Left lung (tissue), 10 donors: ENCODE results near the gene CYP3A7. TPM values are rescaled to one million over a fixed set of nuclear protein-coding genes. Genes with fewer than 3 reads are reported as not detected.
"Not testable (repeated sequence)": the region's sequence is repeated elsewhere in the genome, so short reads cannot be mapped to it uniquely, and the experiment has no call there.

ENCODE experiments used
- ATAC-seq: fragments of 200-7000 bp; cut with Tn5 transposase; one replicate; pipeline ENCODE4 v1.9.1; 2020; ENCODE audit warnings: moderate library complexity
- DNase-seq, 4 donors: peaks; one replicate each; pipeline ENCODE4 v3.0.0-alpha.2; 2013 to 2020
- H3K27ac ChIP-seq, 2 donors: fragments of 200-600 bp; sonication (generic) in 1 of 2; one replicate each; pipeline versions ENCODE4 v1.5.0 to v1.8.0; 2020 to 2021
- H3K27me3 ChIP-seq, 2 donors: fragments of 200-600 bp; sonication (generic) in 1 of 2; one replicate each; pipeline versions ENCODE4 v1.5.0 to v1.8.0; 2020 to 2021
- H3K36me3 ChIP-seq, 2 donors: fragments of 200-600 bp; sonication (generic) in 1 of 2; one replicate each; pipeline versions ENCODE4 v1.5.0 to v1.8.0; 2020 to 2021
- H3K4me1 ChIP-seq, 2 donors: fragments of 200-600 bp; one replicate each; pipeline ENCODE4 v1.8.0; 2021
- H3K4me3 ChIP-seq, 2 donors: fragments of 200-600 bp; sonication (generic) in 1 of 2; one replicate each; pipeline versions ENCODE4 v1.5.0 to v1.8.0; 2020 to 2021; ENCODE audit warnings: mild to moderate bottlenecking in 1 of 2
- H3K9me3 ChIP-seq, 2 donors: fragments of 200-600 bp; sonication (generic) in 1 of 2; one replicate each; pipeline versions ENCODE4 v1.5.0 to v1.8.0; 2020 to 2021
- CTCF ChIP-seq, 2 donors: fragments of 200-600 bp; sonication (generic) in 1 of 2; IDR thresholded peaks; one replicate each; pipeline versions ENCODE4 v1.5.0 to v1.8.0; 2021; ENCODE audit warnings: antibody characterized with exemption in 2 of 2
- intact Hi-C, 2 donors: fragments of 100-400 bp; cut with DNase I; formaldehyde crosslinking; loops; one replicate each; pipeline versions ENCODE4 v1.11.2 to v1.14.2; 2022
- polyA plus RNA-seq, 6 donors: library from polyadenylated mRNA; unstranded; fragments of 120-200 nt; gene quantifications; one replicate each; pipeline ENCODE4 v1.2.1, GENCODE V29; 2013; ENCODE audit not compliant: insufficient read length in 6 of 6
- total RNA-seq, 2 donors: library from RNA; stranded (reverse); fragmentation: NEBNext Ultra II Directional; extraction: Animal tissue kit (Norgen Biotek cat#: 25700); gene quantifications; one replicate each; pipeline ENCODE4 v1.2.1, GENCODE V29; 2021
- donor health status: DM: no; HTN: yes; CAD: no.
- donor health status: DM: no; HTN: no; CAD: no.

The CYP3A7 gene
- total and polyA plus RNA-seq, 8 donors, result 0.37 to 2.9 (median 0.87) TPM

- Histone ChIP-seq H3K9me3 (no peaks in the 10 kb centered on the region), H3K36me3 (no peaks in the 10 kb centered on the region), H3K27me3 (no peaks in the 10 kb centered on the region), H3K4me3 (no peak overlapping the region), H3K4me1 (no peaks in the 10 kb centered on the region), H3K27ac (no peak overlapping the region)
- DNase-seq (no peak), ATAC-seq (no peak)
- intact Hi-C loops, result no loop called here
- TF ChIP-seq CTCF (IDR thresholded peaks at IDR 0.05), result no peak
Observed at GRCh38 chr7:99778880-99779279, 43.9 kb upstream of the CYP3A7 start.

- H3K9me3 ChIP-seq, intact Hi-C loops, H3K4me3 ChIP-seq, H3K27me3 ChIP-seq, ATAC-seq, H3K36me3 ChIP-seq, DNase-seq, H3K4me1 ChIP-seq, H3K27ac ChIP-seq: not testable (repeated sequence)
Observed at GRCh38 chr7:99773395-99773794, 38.4 kb upstream of the CYP3A7 start.

- no peak for ATAC-seq
- no peak overlapping the region for H3K27ac ChIP-seq
- no peaks in the 10 kb centered on the region for H3K27me3 ChIP-seq
- no peak overlapping the region for H3K4me3 ChIP-seq
- no peaks in the 10 kb centered on the region for H3K4me1 ChIP-seq
- no peak for DNase-seq
- H3K9me3 ChIP-seq, result no peaks in the 10 kb centered on the region
- no peaks in the 10 kb centered on the region for H3K36me3 ChIP-seq
- intact Hi-C loops, result no loop called here
- TF ChIP-seq CTCF (IDR thresholded peaks at IDR 0.05), result no peak
Observed at GRCh38 chr7:99772565-99772964, 37.6 kb upstream of the CYP3A7 start.

- ATAC-seq, H3K4me1 ChIP-seq, H3K27ac ChIP-seq, H3K4me3 ChIP-seq, DNase-seq, H3K9me3 ChIP-seq, intact Hi-C loops, H3K36me3 ChIP-seq, H3K27me3 ChIP-seq: not testable (repeated sequence)
Observed at GRCh38 chr7:99769494-99769893, 34.5 kb upstream of the CYP3A7 start.

GRCh38 chr7:99768471-99768870 is 33.5 kb upstream of the CYP3A7 start:
- no peaks in the 10 kb centered on the region for H3K4me1 ChIP-seq
- H3K27ac ChIP-seq, result no peak overlapping the region
- DNase-seq (no peak), ATAC-seq (no peak)
- H3K4me3 ChIP-seq, result no peak overlapping the region
- H3K9me3 ChIP-seq, result no peaks in the 10 kb centered on the region
- H3K36me3 ChIP-seq, result no peaks in the 10 kb centered on the region
- TF ChIP-seq CTCF (IDR thresholded peaks at IDR 0.05), result no peak
- H3K27me3 ChIP-seq, result no peaks in the 10 kb centered on the region
- intact Hi-C loops, result no loop called here

GRCh38 chr7:99767662-99768061 is 32.7 kb upstream of the CYP3A7 start:
- DNase-seq (no peak), ATAC-seq (no peak)
- Histone ChIP-seq H3K9me3 (no peaks in the 10 kb centered on the region), H3K4me1 (no peaks in the 10 kb centered on the region), H3K27ac (no peak overlapping the region), H3K36me3 (no peaks in the 10 kb centered on the region), H3K4me3 (no peak overlapping the region), H3K27me3 (no peaks in the 10 kb centered on the region)
- intact Hi-C loops, result no loop called here
- TF ChIP-seq CTCF (IDR thresholded peaks at IDR 0.05), result no peak
